HepG2 (cell line): Measurements from ENCODE around the gene LDB2. TPM values are rescaled to one million over a fixed set of nuclear protein-coding genes. Genes with fewer than 3 reads are reported as not detected.

Experiments
- ATAC-seq: fragments of 200-7000 bp; cut with Tn5 transposase; 3 replicates; pipeline ENCODE4 v1.9.1; 2020; ENCODE audit warnings: mild to moderate bottlenecking, moderate library complexity
- BruUV-seq: library from RNA; stranded (reverse); fragments of 400-500 nt; replicated peaks from 2 replicates; lab custom pipeline; 2021; lab: Mats Ljungman, UMichigan
- CTCF ChIA-PET: fragments of 300-600 bp; formaldehyde crosslinking; extraction: SDS; loops from one replicate; lab custom pipeline; 2021; ENCODE audit warnings: low total read pairs, inconsistent platforms, low intra/inter-chr PET ratio; lab: Yijun Ruan, JAX
- POLR2A ChIA-PET: fragments of 350-600 bp; sonication (Branson Sonifier 250); formaldehyde crosslinking; loops from one replicate; lab custom pipeline; 2020; ENCODE audit warnings: antibody characterized with exemption, inconsistent platforms; lab: Yijun Ruan, JAX
- DNase-seq: peaks from one replicate; pipeline ENCODE4 v3.0.0-alpha.2; 2015; ENCODE audit warnings: low spot score
- FAIRE-seq: peaks from 3 replicates; lab custom pipeline; 2011; peaks lifted over from hg19 to GRCh38; lab: Jason Lieb, UNC
- H2AFZ ChIP-seq: one replicate; pipeline ENCODE4 v1.6.1; 2011; ENCODE audit warnings: low read length, inconsistent platforms
- H3K27ac ChIP-seq: fragments of 300-600 bp; 3 replicates; pipeline ENCODE4 v1.8.0; 2011; ENCODE audit warnings: mixed run types, mild to moderate bottlenecking, mixed read lengths, low read length, inconsistent platforms; ENCODE audit not compliant: insufficient read depth; ENCODE audit errors: extremely low read length
- H3K27me3 ChIP-seq, 2 experiments: fragments of 200-600 bp in 1 of 2; 2 replicates in 1 of 2; 3 replicates in 1 of 2; pipeline versions ENCODE4 v1.6.0 to v1.8.0; 2011; ENCODE audit warnings: low read length in 2 of 2, mild to moderate bottlenecking in 2 of 2, moderate library complexity in 2 of 2, inconsistent platforms in 1 of 2; ENCODE audit not compliant: insufficient read depth in 2 of 2, control insufficient read depth in 1 of 2
- H3K36me3 ChIP-seq, 2 experiments: fragments of 200-600 bp in 1 of 2; replicated peaks in 1 of 2; 2 replicates in 1 of 2; 3 replicates in 1 of 2; pipeline versions ENCODE4 v1.5.1 to v1.8.0; 2011; ENCODE audit warnings: low read length in 2 of 2, inconsistent platforms in 1 of 2; ENCODE audit not compliant: insufficient read depth in 2 of 2, control insufficient read depth in 1 of 2
- H3K4me1 ChIP-seq: 2 replicates; pipeline ENCODE4 v1.5.1; 2012; ENCODE audit warnings: low read length, inconsistent platforms; ENCODE audit not compliant: insufficient read depth
- H3K4me2 ChIP-seq: 2 replicates; pipeline ENCODE4 v1.6.0; 2011; ENCODE audit warnings: low read depth, low read length, inconsistent platforms
- H3K4me3 ChIP-seq, 3 experiments: fragments of 200-600 bp in 1 of 3; sonication (generic), shearing (Covaris generic) in 1 of 3; replicated peaks in 1 of 3; 2 replicates each; pipeline ENCODE4 v1.5.1; 2011 to 2016; ENCODE audit warnings: low read length in 3 of 3, inconsistent platforms in 2 of 3, low read depth in 2 of 3, mild to moderate bottlenecking in 2 of 3, control low read depth in 1 of 3, mixed read lengths in 1 of 3; ENCODE audit not compliant: insufficient read depth in 1 of 3
- H3K79me2 ChIP-seq: one replicate; pipeline ENCODE4 v1.6.1; 2011; ENCODE audit warnings: low read length, inconsistent platforms; ENCODE audit not compliant: insufficient read depth
- H3K9ac ChIP-seq: 2 replicates; pipeline ENCODE4 v1.6.0; 2011; ENCODE audit warnings: mild to moderate bottlenecking, low read depth, low read length, inconsistent platforms; ENCODE audit not compliant: insufficient read depth
- H3K9me3 ChIP-seq: 2 replicates; pipeline ENCODE4 v1.5.1; 2012; ENCODE audit warnings: mild to moderate bottlenecking, low read length
- H4K20me1 ChIP-seq: 2 replicates; pipeline ENCODE4 v1.6.0; 2011; ENCODE audit warnings: inconsistent platforms, mild to moderate bottlenecking, low read length, moderate library complexity; ENCODE audit not compliant: insufficient read depth
- CEBPB ChIP-seq: IDR thresholded peaks from 2 replicates; pipeline ENCODE4 v1.6.1; 2011; ENCODE audit warnings: low read depth, low read length, improper control_type of control experiment, borderline replicate concordance
- CEBPG ChIP-seq: IDR thresholded peaks from 2 replicates; pipeline ENCODE4 v1.6.1; 2016
- EP300 ChIP-seq, 3 experiments: sonication (generic) in 1 of 3; formaldehyde crosslinking in 1 of 3; IDR thresholded peaks; 2 replicates each; pipeline versions ENCODE4 v1.5.1 to v1.6.1; 2011 to 2020; ENCODE audit warnings: low read depth in 2 of 3, low read length in 2 of 3, borderline replicate concordance in 1 of 3, improper control_type of control experiment in 1 of 3, mild to moderate bottlenecking in 1 of 3, missing genetic modification reagents in 1 of 3, moderate library complexity in 1 of 3
- FOXA3 ChIP-seq: IDR thresholded peaks from 2 replicates; pipeline ENCODE4 v1.6.1; 2016; ENCODE audit warnings: missing genetic modification reagents, missing compliant biosample characterization
- GPN1 ChIP-seq: sonication (generic); formaldehyde crosslinking; IDR thresholded peaks from 2 replicates; pipeline ENCODE4 v1.5.1; 2020; ENCODE audit warnings: missing genetic modification reagents, borderline replicate concordance
- HNF4A ChIP-seq: sonication (generic); formaldehyde crosslinking; IDR thresholded peaks from 2 replicates; pipeline ENCODE4 v1.4.0; 2020; ENCODE audit warnings: missing genetic modification reagents
- HNF4G ChIP-seq, 2 experiments: sonication (generic) in 1 of 2; formaldehyde crosslinking in 1 of 2; IDR thresholded peaks; 2 replicates each; pipeline versions ENCODE4 v1.4.0 to v1.6.1; 2011 to 2020; ENCODE audit warnings: borderline replicate concordance in 2 of 2, low read depth in 2 of 2, mild to moderate bottlenecking in 2 of 2, low read length in 1 of 2, missing genetic modification reagents in 1 of 2, moderate library complexity in 1 of 2
- ISL2 ChIP-seq: sonication (generic); formaldehyde crosslinking; IDR thresholded peaks from 2 replicates; pipeline ENCODE4 v1.5.0; 2020; ENCODE audit warnings: missing genetic modification reagents
- KDM4B ChIP-seq: sonication (generic); formaldehyde crosslinking; IDR thresholded peaks from 2 replicates; pipeline ENCODE4 v1.4.0; 2020; ENCODE audit warnings: missing genetic modification reagents
- NCOR1 ChIP-seq: fragments of 200-600 bp; sonication (generic); IDR thresholded peaks from 2 replicates; pipeline ENCODE4 v1.7.0; 2017; ENCODE audit warnings: antibody characterized with exemption, low read length, borderline replicate concordance
- PRDM10 ChIP-seq: sonication (generic); formaldehyde crosslinking; IDR thresholded peaks from 2 replicates; pipeline ENCODE4 v1.4.0; 2020; ENCODE audit warnings: low read depth, missing genetic modification reagents
- SOX6 ChIP-seq, 2 experiments: fragments of 450-650 bp in 1 of 2; sonication (generic) in 1 of 2; formaldehyde crosslinking in 1 of 2; IDR thresholded peaks; 2 replicates each; pipeline versions ENCODE4 v1.4.0 to v1.6.1; 2017 to 2020; ENCODE audit warnings: antibody characterized with exemption in 1 of 2, mild to moderate bottlenecking in 1 of 2, missing genetic modification reagents in 1 of 2
- ZFAT ChIP-seq: sonication (generic); formaldehyde crosslinking; conservative IDR thresholded peaks from 2 replicates; pipeline ENCODE4 v1.8.1; 2023; ENCODE audit warnings: missing genetic modification reagents, inconsistent platforms
- ZMYM4 ChIP-seq: sonication (generic); formaldehyde crosslinking; IDR thresholded peaks from 2 replicates; pipeline ENCODE4 v1.8.1; 2023; ENCODE audit warnings: mild to moderate bottlenecking, missing genetic modification reagents
- ZNF3 ChIP-seq: IDR thresholded peaks from 2 replicates; pipeline ENCODE4 v1.7.0; 2017; ENCODE audit warnings: inconsistent platforms
- ZNF644 ChIP-seq: IDR thresholded peaks from 2 replicates; pipeline ENCODE4 v1.6.1; 2016; ENCODE audit warnings: low read depth
- ZNF7 ChIP-seq: IDR thresholded peaks from 2 replicates; pipeline ENCODE4 v1.6.1; 2016; ENCODE audit warnings: missing biosample characterization, missing genetic modification reagents
- WGBS: methylation state at CpG from one replicate; pipeline ENCODE4 v1.1.6; 2017; ENCODE audit warnings: low lambda C conversion rate; 5-methylcytosine and 5-hydroxymethylcytosine counted together
- in situ Hi-C: cut with HindIII; loops from 2 replicates; pipeline ENCODE4 v1.10.0; 2017; ENCODE audit warnings: low pct_unique_long_range_greater_than_20kb; ENCODE audit not compliant: extremely low pct_ligation_motif_present
- intact Hi-C: fragments of 100-400 bp; cut with micrococcal nuclease; formaldehyde crosslinking; loops from one replicate; pipeline ENCODE4 v1.10.0; 2022; ENCODE audit not compliant: unreplicated experiment
- polyA plus RNA-seq, 8 experiments: library from polyadenylated mRNA; depleted of rRNA in 3 of 8; stranded (reverse) in 7 of 8; unstranded in 1 of 8; fragments of >200 nt; fragmentation: Illumina TruSeq in 4 of 8; extraction: Trizol in 4 of 8; gene quantifications; 2 replicates each; pipeline versions ENCODE4 v1.2.1 to v1.2.3, GENCODE V29; 2011 to 2016; ENCODE audit warnings: low read depth in 4 of 8, missing spikeins in 1 of 8, mixed read lengths in 1 of 8; ENCODE audit not compliant: insufficient read depth in 1 of 8
- total RNA-seq, 5 experiments: library from RNA; depleted of rRNA; stranded (reverse); fragments of >200 nt; fragmentation: Illumina TruSeq; extraction: Trizol; gene quantifications; 2 replicates each; pipeline ENCODE4 v1.2.3, GENCODE V29; 2016; ENCODE audit warnings: low read depth in 1 of 5

The LDB2 gene
- total and polyA plus RNA-seq, 2 of the 13 experiments (the other 11 are each of a cell fraction or from before 2014, with no cell fraction given), result not detected

- H3K27me3 ChIP-seq, result no peaks in the 10 kb centered on the region
- no peak overlapping the region for H3K27ac ChIP-seq
- H3K9me3 ChIP-seq, result no peaks in the 10 kb centered on the region
- peaks cover 71% of the 10 kb centered on the region for H3K4me1 ChIP-seq
- CTCF ChIA-PET, result no interaction called here
- TF ChIP-seq ISL2 (CRISPR knock-in tag) (no peak), ZNF7 (CRISPR knock-in tag) (no peak), FOXA3 (0 out of 2 replicates have a peak, but pooled peaks have one; percentile 3), NCOR1 (0 out of 2 replicates have a peak, but pooled peaks have one; percentile 18), PRDM10 (CRISPR knock-in tag) (no peak), SOX6 (IDR thresholded peaks at IDR 0.05) (no peak), SOX6 (CRISPR knock-in tag; IDR thresholded peaks at IDR 0.05) (0 out of 2 replicates have a peak, but pooled peaks have one; percentile 13), ZMYM4 (0 out of 2 replicates have a peak, but pooled peaks have one; percentile 20), ZNF3 (CRISPR knock-in tag) (peak; percentile 59; the same call in 1 of the 2 replicates), HNF4G (IDR thresholded peaks at IDR 0.05; ENCODE audit: borderline replicate concordance, low read depth, low read length) (peak; percentile 27; the same call in 1 of the 2 replicates), HNF4G (CRISPR knock-in tag; IDR thresholded peaks at IDR 0.05; ENCODE audit: borderline replicate concordance, low read depth) (no peak), ZNF644 (CRISPR knock-in tag) (0 out of 2 replicates have a peak, but pooled peaks have one; percentile 38), HNF4A (peak; percentile 74), CEBPG (CRISPR knock-in tag) (peak; percentile 63), EP300 (IDR thresholded peaks at IDR 0.05; ENCODE audit: low read depth in 2 of 2, low read length in 2 of 2) (peak in 1 of 2 experiments; percentile 41; a peak in 1 of 4 replicates), EP300 (CRISPR knock-in tag; IDR thresholded peaks at IDR 0.05; ENCODE audit: borderline replicate concordance) (no peak), ZFAT (CRISPR knock-in tag) (no peak), CEBPB (peak; percentile 57), KDM4B (CRISPR knock-in tag) (no peak), GPN1 (CRISPR knock-in tag) (no peak)
- FAIRE-seq (no peak), ATAC-seq (peak; percentile 65), DNase-seq (peak; percentile 15)
- intact Hi-C loops (no loop called here), in situ Hi-C loops (no loop called here)
- H3K4me3 ChIP-seq, result no peak overlapping the region
- 58% methylated on average over 4 of the region's 4 CpGs for WGBS
- H2AFZ ChIP-seq, result no peak overlapping the region
- no peak overlapping the region for H3K9ac ChIP-seq
- no peaks in the 10 kb centered on the region for H3K36me3 ChIP-seq
- H4K20me1 ChIP-seq, result no peaks in the 10 kb centered on the region
- no peaks in the 10 kb centered on the region for H3K79me2 ChIP-seq
- BruUV-seq, result no TSS peak
- H3K4me2 ChIP-seq, result no peak overlapping the region
- POLR2A ChIA-PET, result interaction anchor here (1.4 kb wide), 1 partner anchor 10 kb away, joined by 4 read pairs; no protein-coding TSS in a partner anchor
These were observed 64.7 kb downstream of the LDB2 start for GRCh38 chr4:16833722-16834121.
